H1 (cell line): Measurements from ENCODE around the gene SUSD1. TPM values are rescaled to one million over a fixed set of nuclear protein-coding genes. Genes with fewer than 3 reads are reported as not detected.

Experiments used
- CTCF ChIA-PET: fragments of 300-600 bp; sonication (Branson Sonifier 250); formaldehyde crosslinking; loops from one replicate; lab custom pipeline; 2021; ENCODE audit not compliant: partially characterized antibody; lab: Charles Lee
- POLR2A ChIA-PET: fragments of 300-600 bp; sonication (Branson Sonifier 250); formaldehyde crosslinking; loops from one replicate; lab custom pipeline; 2021; ENCODE audit warnings: inconsistent platforms; ENCODE audit not compliant: partially characterized antibody; lab: Charles Lee
- DNase-seq, 2 experiments: peaks; one replicate each; pipeline versions ENCODE4 v3.0.0 to v3.0.0-alpha.2; 2010 to 2022; ENCODE audit warnings: low spot score in 2 of 2, low read depth in 1 of 2, mixed read lengths in 1 of 2
- FAIRE-seq: peaks from 2 replicates; lab custom pipeline; 2011; peaks lifted over from hg19 to GRCh38; lab: Jason Lieb, UNC
- H2AFZ ChIP-seq: 2 replicates; pipeline ENCODE4 v1.8.1; 2012; ENCODE audit warnings: low read length, inconsistent platforms
- H2AK5ac ChIP-seq: 2 replicates; pipeline ENCODE4 v1.6.1; 2013; ENCODE audit warnings: low read depth, low read length
- H2BK120ac ChIP-seq: replicated peaks from 2 replicates; pipeline ENCODE3; 2013; ENCODE audit warnings: low read depth, low read length, inconsistent platforms
- H2BK12ac ChIP-seq: 2 replicates; pipeline ENCODE4 v1.6.1; 2013; ENCODE audit warnings: low read depth, low read length
- H2BK15ac ChIP-seq: 2 replicates; pipeline ENCODE4 v1.6.1; 2013; ENCODE audit warnings: low read length
- H2BK20ac ChIP-seq: 2 replicates; pipeline ENCODE4 v1.6.1; 2013; ENCODE audit warnings: low read length
- H2BK5ac ChIP-seq: 2 replicates; pipeline ENCODE4 v1.6.1; 2013; ENCODE audit warnings: low read depth, low read length
- H3K14ac ChIP-seq: 2 replicates; pipeline ENCODE4 v1.6.1; 2013; ENCODE audit warnings: inconsistent platforms; ENCODE audit not compliant: insufficient read length
- H3K18ac ChIP-seq: 2 replicates; pipeline ENCODE4 v1.6.1; 2013; ENCODE audit warnings: low read length; ENCODE audit errors: extremely low read depth
- H3K23ac ChIP-seq: 2 replicates; pipeline ENCODE4 v1.6.1; 2013; ENCODE audit warnings: inconsistent platforms; ENCODE audit not compliant: insufficient read length
- H3K23me2 ChIP-seq: 2 replicates; pipeline ENCODE4 v1.6.1; 2013; ENCODE audit warnings: low read depth, low read length
- H3K27ac ChIP-seq: 2 replicates; pipeline ENCODE4 v1.6.1; 2011; ENCODE audit warnings: low read depth, low read length, inconsistent platforms
- H3K27me3 ChIP-seq, 4 experiments: replicated peaks in 1 of 4; 1 replicate in 1 of 4; 2 replicates in 3 of 4; pipeline versions ENCODE4 v1.6.1 to v1.8.1; 2011 to 2013; ENCODE audit warnings: low read length in 3 of 4, mild to moderate bottlenecking in 3 of 4, inconsistent platforms in 2 of 4, mixed read lengths in 2 of 4, moderate library complexity in 1 of 4; ENCODE audit not compliant: control insufficient read depth in 3 of 4, insufficient read depth in 3 of 4; ENCODE audit errors: extremely low read depth in 1 of 4
- H3K36me3 ChIP-seq, 4 experiments: 2 replicates each; pipeline versions ENCODE4 v1.6.1 to v1.8.1; 2011 to 2013; ENCODE audit warnings: mild to moderate bottlenecking in 4 of 4, low read length in 3 of 4, moderate library complexity in 2 of 4, control low read depth in 1 of 4, inconsistent platforms in 1 of 4; ENCODE audit not compliant: insufficient read depth in 4 of 4, control insufficient read depth in 2 of 4
- H3K4ac ChIP-seq: replicated peaks from 2 replicates; pipeline ENCODE3; 2013; ENCODE audit warnings: low read length, low read depth, mixed read lengths, inconsistent platforms; ENCODE audit not compliant: insufficient read length
- H3K4me1 ChIP-seq, 4 experiments: replicated peaks in 1 of 4; 1 replicate in 1 of 4; 2 replicates in 3 of 4; pipeline versions ENCODE4 v1.6.1 to v1.8.1; 2011 to 2013; ENCODE audit warnings: low read length in 3 of 4, inconsistent platforms in 2 of 4, mixed read lengths in 1 of 4; ENCODE audit not compliant: insufficient read depth in 4 of 4, control insufficient read depth in 3 of 4
- H3K4me2 ChIP-seq, 2 experiments: 2 replicates each; pipeline versions ENCODE4 v1.6.1 to v1.8.1; 2011 to 2013; ENCODE audit warnings: low read depth in 2 of 2, low read length in 2 of 2, control low read depth in 1 of 2, inconsistent platforms in 1 of 2, mild to moderate bottlenecking in 1 of 2; ENCODE audit not compliant: insufficient read depth in 1 of 2
- H3K4me3 ChIP-seq, 4 experiments: fragments of 200-600, 300-600 bp in 1 of 4; sonication (generic), shearing (Covaris generic), sonication (Bioruptor Twin) in 1 of 4; 2 replicates each; pipeline versions ENCODE4 v1.5.1 to v1.8.1; 2011 to 2016; ENCODE audit warnings: low read length in 4 of 4, low read depth in 3 of 4, control low read depth in 2 of 4, inconsistent platforms in 2 of 4, mild to moderate bottlenecking in 2 of 4, mixed read lengths in 1 of 4, moderate library complexity in 1 of 4; ENCODE audit not compliant: insufficient read depth in 2 of 4; ENCODE audit errors: extremely low read depth in 1 of 4
- H3K56ac ChIP-seq: replicated peaks from 2 replicates; pipeline ENCODE3; 2013; ENCODE audit warnings: low read depth, mild to moderate bottlenecking, mixed read lengths, low read length, inconsistent platforms; ENCODE audit not compliant: insufficient read length
- H3K79me1 ChIP-seq: 2 replicates; pipeline ENCODE4 v1.6.1; 2013; ENCODE audit warnings: low read depth, low read length, control low read depth
- H3K79me2 ChIP-seq, 2 experiments: 2 replicates each; pipeline versions ENCODE4 v1.6.1 to v1.8.1; 2012 to 2013; ENCODE audit warnings: low read length in 2 of 2, mild to moderate bottlenecking in 2 of 2, inconsistent platforms in 1 of 2; ENCODE audit not compliant: insufficient read depth in 2 of 2, control insufficient read depth in 1 of 2
- H3K9ac ChIP-seq, 4 experiments: replicated peaks in 1 of 4; 1 replicate in 1 of 4; 2 replicates in 3 of 4; pipeline versions ENCODE4 v1.6.1 to v1.8.1; 2011 to 2013; ENCODE audit warnings: low read depth in 3 of 4, low read length in 3 of 4, control low read depth in 2 of 4, mild to moderate bottlenecking in 2 of 4, moderate library complexity in 2 of 4, inconsistent platforms in 1 of 4; ENCODE audit errors: extremely low read depth in 1 of 4
- H3K9me3 ChIP-seq, 2 experiments: 2 replicates each; pipeline versions ENCODE4 v1.6.1 to v1.8.1; 2012 to 2013; ENCODE audit warnings: mild to moderate bottlenecking in 2 of 2, moderate library complexity in 2 of 2, control low read depth in 1 of 2, inconsistent platforms in 1 of 2, low read depth in 1 of 2, low read length in 1 of 2, mixed read lengths in 1 of 2; ENCODE audit not compliant: insufficient read depth in 2 of 2
- H4K20me1 ChIP-seq, 2 experiments: replicated peaks in 1 of 2; 2 replicates each; pipeline versions ENCODE3 to v1.8.1; 2011 to 2013; ENCODE audit warnings: inconsistent platforms in 2 of 2, low read length in 2 of 2, mild to moderate bottlenecking in 1 of 2; ENCODE audit not compliant: insufficient read depth in 2 of 2, control insufficient read depth in 1 of 2
- H4K5ac ChIP-seq: 2 replicates; pipeline ENCODE4 v1.6.1; 2013; ENCODE audit warnings: low read length, low read depth, mixed read lengths, inconsistent platforms; ENCODE audit not compliant: insufficient read length
- H4K8ac ChIP-seq: 2 replicates; pipeline ENCODE4 v1.8.0; 2013; ENCODE audit warnings: mild to moderate bottlenecking, moderate library complexity, low read length, inconsistent platforms; ENCODE audit not compliant: insufficient read depth; ENCODE audit errors: extremely low read depth
- H4K91ac ChIP-seq: replicated peaks from 2 replicates; pipeline ENCODE3; 2013; ENCODE audit warnings: low read length, mixed read lengths, inconsistent platforms; ENCODE audit not compliant: insufficient read length
- CEBPB ChIP-seq: IDR thresholded peaks from 2 replicates; pipeline ENCODE4 v1.6.1; 2012; ENCODE audit warnings: low read depth, low read length
- CHD2 ChIP-seq: IDR thresholded peaks from 2 replicates; pipeline ENCODE4 v1.6.1; 2012; ENCODE audit warnings: low read length, improper control_type of control experiment
- RAD21 ChIP-seq, 2 experiments: IDR thresholded peaks in 1 of 2; conservative IDR thresholded peaks in 1 of 2; 2 replicates each; pipeline ENCODE4 v1.6.1; 2011; ENCODE audit warnings: low read depth in 2 of 2, low read length in 2 of 2, improper control_type of control experiment in 1 of 2, inconsistent platforms in 1 of 2, mild to moderate bottlenecking in 1 of 2, moderate library complexity in 1 of 2
- WGBS, 2 experiments: shearing (Covaris generic) in 1 of 2; methylation state at CpG; one replicate each; pipeline versions ENCODE4 v1.1.6 to v1.1.7; 2013 to 2015; ENCODE audit warnings: low lambda C conversion rate in 2 of 2, mixed read lengths in 2 of 2, inconsistent platforms in 1 of 2, low coverage in 1 of 2, missing lambda C conversion rate in 1 of 2; ENCODE audit not compliant: insufficient replicate concordance in 2 of 2, insufficient coverage in 1 of 2, insufficient read length in 1 of 2; ENCODE audit errors: extremely low coverage in 1 of 2, missing lambda C conversion rate in 1 of 2; 5-methylcytosine and 5-hydroxymethylcytosine counted together
- polyA plus RNA-seq, 7 experiments: library from polyadenylated mRNA; depleted of rRNA in 3 of 7; stranded (reverse) in 5 of 7; unstranded in 2 of 7; fragments of >200 nt in 5 of 7; fragments of 200-250 nt in 2 of 7; gene quantifications; 1 replicate in 5 of 7; 2 replicates in 1 of 7; 4 replicates in 1 of 7; pipeline versions ENCODE4 v1.2.1 to v1.2.3, GENCODE V29; 2011 to 2013; ENCODE audit warnings: missing spikeins in 2 of 7, mixed read lengths in 2 of 7
- total RNA-seq: library from RNA; stranded (reverse); fragmentation: NEBNext Ultra II Directional; extraction: Animal tissue kit (Norgen Biotek cat#: 25700); gene quantifications from 2 replicates; pipeline ENCODE4 v1.2.1, GENCODE V29; 2021

The SUSD1 gene
- total and polyA plus RNA-seq, 2 of the 8 experiments (the other 6 are each of a cell fraction or from before 2014, with no cell fraction given): 2.8 to 7.2 TPM

DNA sequence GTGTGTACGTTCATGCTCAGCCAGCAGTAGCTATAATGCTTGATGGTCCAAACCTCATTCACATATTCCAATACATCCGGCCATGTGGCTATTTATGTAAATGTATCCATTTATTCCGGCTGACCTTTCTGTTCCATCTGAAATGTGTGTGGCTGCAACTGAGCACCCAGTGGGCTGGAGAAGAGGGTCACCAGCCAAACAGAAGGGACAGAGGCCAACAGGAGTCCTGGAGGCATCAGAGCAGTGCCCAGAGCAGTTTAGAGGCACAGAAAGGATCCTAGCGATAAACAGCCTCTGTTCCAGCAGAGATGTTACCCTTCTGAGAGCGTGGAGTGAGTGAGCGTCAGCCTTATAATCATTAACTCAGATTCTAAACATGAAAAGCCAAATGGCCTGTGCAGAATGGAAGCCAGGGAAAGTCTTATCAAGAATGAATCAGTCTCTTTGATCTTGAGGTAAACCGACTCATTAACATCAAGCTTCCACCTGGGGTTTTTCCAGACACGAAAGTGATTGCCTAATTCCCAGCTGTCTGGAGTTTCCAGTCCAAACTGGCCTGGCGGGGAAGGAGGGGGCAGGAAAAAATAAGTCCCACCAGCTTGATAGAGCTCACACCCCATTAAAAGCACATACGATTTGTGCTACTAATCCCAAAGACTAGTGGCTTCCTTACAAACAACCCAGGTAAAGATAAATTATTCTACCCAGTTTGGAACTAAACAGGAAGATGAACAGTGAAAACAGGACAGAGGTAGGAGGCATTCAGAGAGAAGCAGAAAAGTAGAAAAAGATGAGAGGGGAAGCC is 55.7 kb downstream of the SUSD1 start:
- H3K9me3 ChIP-seq: no peaks in the 10 kb centered on the region
- H3K4me1 ChIP-seq: peaks cover 0 to 11% (median 2%) of the 10 kb centered on the region in 4 experiments; a peak in 2 of 7 replicates
- H4K91ac ChIP-seq: no peak overlapping the region
- TF ChIP-seq CEBPB (peak; percentile 85), CHD2 (no peak), RAD21 (IDR thresholded peaks at IDR 0.05 in 1 of 2, conservative IDR thresholded peaks at IDR 0.05 in 1 of 2; ENCODE audit: low read depth in 2 of 2, low read length in 2 of 2) (no peak)
- no peak overlapping the region; a peak in 1 of 7 replicates for H3K9ac ChIP-seq
- no peak overlapping the region for H2BK120ac ChIP-seq
- WGBS, 2 experiments: 82% methylated on average over 10 of the region's 10 CpGs; no CpG with 5 or more reads in 1 of the 2 experiments
- no peaks in the 10 kb centered on the region for H3K23me2 ChIP-seq
- no peak overlapping the region for H3K4me3 ChIP-seq
- H2BK20ac ChIP-seq: no peak overlapping the region
- no peak overlapping the region for H2AFZ ChIP-seq
- H3K23ac ChIP-seq: no peak overlapping the region
- H3K14ac ChIP-seq: no peak overlapping the region
- no peaks in the 10 kb centered on the region for H3K79me2 ChIP-seq
- no peak overlapping the region for H4K5ac ChIP-seq
- H3K4me2 ChIP-seq: no peak overlapping the region
- no peak overlapping the region for H3K18ac ChIP-seq
- FAIRE-seq (no peak), DNase-seq (peak in 1 of 2 experiments; percentile 22)
- POLR2A ChIA-PET: interaction anchor here (1.3 kb wide), 1 partner anchor 260 kb away, joined by 3 read pairs; the partner anchor contains the start of gene HSDL2
- no peak overlapping the region for H3K27ac ChIP-seq
- no peak overlapping the region for H2BK5ac ChIP-seq
- no peak overlapping the region for H2AK5ac ChIP-seq
- H3K27me3 ChIP-seq: no peaks in the 10 kb centered on the region
- no peak overlapping the region for H3K56ac ChIP-seq
- H2BK15ac ChIP-seq: no peak overlapping the region
- H4K8ac ChIP-seq: no peak overlapping the region
- no peaks in the 10 kb centered on the region for H3K36me3 ChIP-seq
- H2BK12ac ChIP-seq: no peak overlapping the region; the same call in 1 of the 2 replicates
- no peak overlapping the region for H3K4ac ChIP-seq
- H4K20me1 ChIP-seq: peaks cover 0 to 1% of the 10 kb centered on the region in 2 experiments
- no peaks in the 10 kb centered on the region for H3K79me1 ChIP-seq
- CTCF ChIA-PET: interaction anchor here (0.6 to 2.4 kb wide), 6 partner anchors 9 to 242 kb away, joined by 3 to 11 read pairs (median 3); no protein-coding TSS in a partner anchor
